Endothelial cell of umbilical vein (primary cell): ENCODE results near the gene PKNOX2. TPM values are rescaled to one million over a fixed set of nuclear protein-coding genes. Genes with fewer than 3 reads are reported as not detected.

Experiments used
- BruUV-seq: library from RNA; stranded (reverse); fragments of 400-500 nt; replicated peaks from 2 replicates; lab custom pipeline; 2021; lab: Mats Ljungman, UMichigan
- CTCF ChIA-PET: fragments of 300-600, 350-600 bp; sonication (Branson Sonifier 250); formaldehyde crosslinking; loops from one replicate; lab custom pipeline; 2021; ENCODE audit warnings: antibody characterized with exemption, inconsistent platforms; lab: Charles Lee
- POLR2A ChIA-PET: fragments of 300-600, 350-600 bp; sonication (Branson Sonifier 250); formaldehyde crosslinking; loops from one replicate; lab custom pipeline; 2021; ENCODE audit warnings: antibody characterized with exemption, inconsistent platforms; lab: Charles Lee
- DNase-seq: peaks from one replicate; pipeline ENCODE4 v3.0.0-alpha.2; 2011; ENCODE audit warnings: low read depth, low spot score
- FAIRE-seq: peaks from 2 replicates; lab custom pipeline; 2011; peaks lifted over from hg19 to GRCh38; lab: Jason Lieb, UNC
- H2AFZ ChIP-seq: 2 replicates; pipeline ENCODE4 v1.6.0; 2012; ENCODE audit warnings: low read depth, low read length, control low read depth, inconsistent platforms
- H3K27ac ChIP-seq: 2 replicates; pipeline ENCODE4 v1.5.1; 2011; ENCODE audit warnings: low read depth, mild to moderate bottlenecking, control low read depth, low read length, moderate library complexity; ENCODE audit not compliant: insufficient read depth
- H3K27me3 ChIP-seq, 2 experiments: 2 replicates each; pipeline versions ENCODE4 v1.6.0 to v1.6.1; 2011; ENCODE audit warnings: low read length in 2 of 2, mixed read lengths in 1 of 2; ENCODE audit not compliant: control insufficient read depth in 2 of 2, insufficient read depth in 2 of 2
- H3K36me3 ChIP-seq, 2 experiments: 2 replicates in 1 of 2; 3 replicates in 1 of 2; pipeline ENCODE4 v1.5.1; 2011; ENCODE audit warnings: low read length in 2 of 2, mild to moderate bottlenecking in 1 of 2, moderate library complexity in 1 of 2; ENCODE audit not compliant: control insufficient read depth in 2 of 2, insufficient read depth in 2 of 2; ENCODE audit errors: extremely low read depth in 1 of 2
- H3K4me1 ChIP-seq: 3 replicates; pipeline ENCODE4 v1.5.1; 2011; ENCODE audit warnings: mild to moderate bottlenecking, low read length; ENCODE audit not compliant: control insufficient read depth, insufficient read depth; ENCODE audit errors: extremely low read depth
- H3K4me2 ChIP-seq: 2 replicates; pipeline ENCODE4 v1.6.1; 2011; ENCODE audit warnings: low read length, control low read depth, mixed read lengths; ENCODE audit not compliant: insufficient read depth
- H3K4me3 ChIP-seq, 3 experiments: fragments of 200-600 bp in 1 of 3; sonication (generic), shearing (Covaris generic) in 1 of 3; replicated peaks in 1 of 3; 2 replicates each; pipeline ENCODE4 v1.5.1; 2011 to 2016; ENCODE audit warnings: control low read depth in 3 of 3, low read length in 3 of 3, mild to moderate bottlenecking in 2 of 3, inconsistent platforms in 1 of 3, low read depth in 1 of 3, moderate library complexity in 1 of 3; ENCODE audit not compliant: insufficient read depth in 1 of 3
- H3K79me2 ChIP-seq: 2 replicates; pipeline ENCODE4 v1.6.0; 2012; ENCODE audit warnings: low read length, inconsistent platforms; ENCODE audit not compliant: control insufficient read depth, insufficient read depth
- H3K9ac ChIP-seq: replicated peaks from 2 replicates; pipeline ENCODE3; 2011; ENCODE audit warnings: low read length, control low read depth; ENCODE audit not compliant: insufficient read depth; ENCODE audit errors: extremely low read depth
- H3K9me1 ChIP-seq: replicated peaks from 3 replicates; pipeline ENCODE4 v1.6.0; 2011; ENCODE audit warnings: mild to moderate bottlenecking, low read length; ENCODE audit not compliant: control insufficient read depth, insufficient read depth; ENCODE audit errors: extremely low read depth
- H3K9me3 ChIP-seq: replicated peaks from 2 replicates; pipeline ENCODE4 v1.5.1; 2012; ENCODE audit warnings: low read length, inconsistent platforms; ENCODE audit not compliant: control insufficient read depth, insufficient read depth
- H4K20me1 ChIP-seq: replicated peaks from 2 replicates; pipeline ENCODE3; 2011; ENCODE audit warnings: mild to moderate bottlenecking, low read length; ENCODE audit not compliant: control insufficient read depth, insufficient read depth; ENCODE audit errors: extremely low read depth
- EZH2 ChIP-seq: IDR thresholded peaks from 2 replicates; pipeline ENCODE4 v1.6.1; 2012; ENCODE audit warnings: borderline replicate concordance, low read depth, mild to moderate bottlenecking, moderate library complexity, low read length, inconsistent platforms; ENCODE audit not compliant: severe bottlenecking
- FOS ChIP-seq: IDR thresholded peaks from 2 replicates; pipeline ENCODE4 v1.6.1; 2011; ENCODE audit warnings: mild to moderate bottlenecking, low read length, moderate library complexity, borderline replicate concordance; ENCODE audit not compliant: insufficient read depth
- GATA2 ChIP-seq: IDR thresholded peaks from 2 replicates; pipeline ENCODE4 v1.7.0; 2011; ENCODE audit warnings: low read depth, mild to moderate bottlenecking, moderate library complexity, mixed read lengths, low read length; ENCODE audit not compliant: insufficient read length, insufficient read depth
- JUN ChIP-seq: IDR thresholded peaks from 2 replicates; pipeline ENCODE4 v1.6.1; 2011; ENCODE audit warnings: borderline replicate concordance, low read depth; ENCODE audit not compliant: insufficient read length, insufficient read depth
- MAX ChIP-seq: IDR thresholded peaks from 2 replicates; pipeline ENCODE4 v1.6.1; 2011; ENCODE audit not compliant: insufficient read depth, insufficient read length
- MYC ChIP-seq: IDR thresholded peaks from one replicate; pipeline ENCODE4 v1.6.1; 2011; ENCODE audit warnings: mild to moderate bottlenecking, low read depth, low read length
- POLR2A ChIP-seq: IDR thresholded peaks from 2 replicates; pipeline ENCODE4 v1.6.1; 2012; ENCODE audit warnings: low read depth, mild to moderate bottlenecking, control low read depth, low read length
- POLR2AphosphoS5 ChIP-seq: IDR thresholded peaks from 2 replicates; pipeline ENCODE4 v1.6.1; 2012; ENCODE audit warnings: low read depth, mild to moderate bottlenecking, control low read depth, low read length, moderate library complexity; ENCODE audit not compliant: insufficient read depth
- dilution Hi-C: fragments of 300-500 bp; cut with MboI; formaldehyde crosslinking; loops from one replicate; pipeline ENCODE4 v1.15.0; 2019; ENCODE audit warnings: low sequenced_read_pairs; ENCODE audit not compliant: extremely low pct_ligation_motif_present
- intact Hi-C: fragments of 100-400 bp; cut with micrococcal nuclease; formaldehyde crosslinking; loops from one replicate; pipeline ENCODE4 v1.10.0; 2022
- polyA plus RNA-seq, 4 experiments: library from polyadenylated mRNA; depleted of rRNA in 3 of 4; stranded (reverse) in 3 of 4; unstranded in 1 of 4; fragments of >200 nt; gene quantifications; 2 replicates each; pipeline versions ENCODE4 v1.2.1 to v1.2.3, GENCODE V29; 2011 to 2012; ENCODE audit warnings: missing spikeins in 1 of 4
- total RNA-seq: library from RNA; stranded (reverse); gene quantifications from 2 replicates; pipeline ENCODE4 v1.2.3, GENCODE V29; 2021
- TF ChIP-seq, protein P1 (sequence below), 2 donors: IDR thresholded peaks; 1 replicate in 1 of 2; 2 replicates in 1 of 2; pipeline ENCODE4 v1.5.1; 2011; ENCODE audit warnings: low read length in 2 of 2, mild to moderate bottlenecking in 2 of 2, moderate library complexity in 2 of 2, control low read depth in 1 of 2, inconsistent platforms in 1 of 2, low read depth in 1 of 2; ENCODE audit not compliant: insufficient read depth in 1 of 2; ENCODE audit errors: extremely low read depth in 1 of 2

The PKNOX2 gene
- total and polyA plus RNA-seq, 2 donors (not counting 3 experiments of a cell fraction or from before 2014, with no cell fraction given) = 0.11 to 0.91 TPM

GRCh38 chr11:125228445-125228844 lies 63.9 kb downstream of the PKNOX2 start:
- CTCF ChIA-PET = no interaction called here
- FAIRE-seq (no peak), DNase-seq (no peak)
- Histone ChIP-seq H3K27me3 (peaks cover 4% of the 10 kb centered on the region in 2 experiments), H3K27ac (no peak overlapping the region), H4K20me1 (no peaks in the 10 kb centered on the region), H3K36me3 (no peaks in the 10 kb centered on the region), H3K4me2 (no peak overlapping the region), H3K79me2 (no peaks in the 10 kb centered on the region), H3K9me1 (no peaks in the 10 kb centered on the region), H3K4me3 (no peak overlapping the region), H3K9me3 (no peaks in the 10 kb centered on the region), H3K9ac (no peak overlapping the region), H3K4me1 (no peaks in the 10 kb centered on the region), H2AFZ (no peak overlapping the region)
- no TSS peak for BruUV-seq
- TF ChIP-seq POLR2A = no peak
- no peak for TF ChIP-seq POLR2AphosphoS5
- TF ChIP-seq MAX = no peak
- TF ChIP-seq, protein P1, sequence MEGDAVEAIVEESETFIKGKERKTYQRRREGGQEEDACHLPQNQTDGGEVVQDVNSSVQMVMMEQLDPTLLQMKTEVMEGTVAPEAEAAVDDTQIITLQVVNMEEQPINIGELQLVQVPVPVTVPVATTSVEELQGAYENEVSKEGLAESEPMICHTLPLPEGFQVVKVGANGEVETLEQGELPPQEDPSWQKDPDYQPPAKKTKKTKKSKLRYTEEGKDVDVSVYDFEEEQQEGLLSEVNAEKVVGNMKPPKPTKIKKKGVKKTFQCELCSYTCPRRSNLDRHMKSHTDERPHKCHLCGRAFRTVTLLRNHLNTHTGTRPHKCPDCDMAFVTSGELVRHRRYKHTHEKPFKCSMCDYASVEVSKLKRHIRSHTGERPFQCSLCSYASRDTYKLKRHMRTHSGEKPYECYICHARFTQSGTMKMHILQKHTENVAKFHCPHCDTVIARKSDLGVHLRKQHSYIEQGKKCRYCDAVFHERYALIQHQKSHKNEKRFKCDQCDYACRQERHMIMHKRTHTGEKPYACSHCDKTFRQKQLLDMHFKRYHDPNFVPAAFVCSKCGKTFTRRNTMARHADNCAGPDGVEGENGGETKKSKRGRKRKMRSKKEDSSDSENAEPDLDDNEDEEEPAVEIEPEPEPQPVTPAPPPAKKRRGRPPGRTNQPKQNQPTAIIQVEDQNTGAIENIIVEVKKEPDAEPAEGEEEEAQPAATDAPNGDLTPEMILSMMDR (IDR thresholded peaks at IDR 0.05; ENCODE audit: extremely low read depth in 1 of 2, insufficient read depth in 1 of 2, low read depth in 1 of 2, low read length in 2 of 2) = no peak
- no peak for TF ChIP-seq MYC
- no peak for TF ChIP-seq JUN
- no peak for TF ChIP-seq FOS
- no peak for TF ChIP-seq EZH2
- no peak for TF ChIP-seq GATA2
- POLR2A ChIA-PET = no interaction called here
- intact Hi-C loops (no loop called here), dilution Hi-C loops (no loop called here)
